Endothelial cell of umbilical vein (primary cell): ENCODE data around the gene KIF25. TPM values are rescaled to one million over a fixed set of nuclear protein-coding genes. Genes with fewer than 3 reads are reported as not detected.

ENCODE experiments used
- BruUV-seq: library from RNA; stranded (reverse); fragments of 400-500 nt; replicated peaks from 2 replicates; lab custom pipeline; 2021; lab: Mats Ljungman, UMichigan
- CTCF ChIA-PET: fragments of 300-600, 350-600 bp; sonication (Branson Sonifier 250); formaldehyde crosslinking; loops from one replicate; lab custom pipeline; 2021; ENCODE audit warnings: antibody characterized with exemption, inconsistent platforms; lab: Charles Lee
- POLR2A ChIA-PET: fragments of 300-600, 350-600 bp; sonication (Branson Sonifier 250); formaldehyde crosslinking; loops from one replicate; lab custom pipeline; 2021; ENCODE audit warnings: antibody characterized with exemption, inconsistent platforms; lab: Charles Lee
- DNase-seq: peaks from one replicate; pipeline ENCODE4 v3.0.0-alpha.2; 2011; ENCODE audit warnings: low read depth, low spot score
- FAIRE-seq: peaks from 2 replicates; lab custom pipeline; 2011; peaks lifted over from hg19 to GRCh38; lab: Jason Lieb, UNC
- H2AFZ ChIP-seq: 2 replicates; pipeline ENCODE4 v1.6.0; 2012; ENCODE audit warnings: low read depth, low read length, control low read depth, inconsistent platforms
- H3K27ac ChIP-seq: 2 replicates; pipeline ENCODE4 v1.5.1; 2011; ENCODE audit warnings: low read depth, mild to moderate bottlenecking, control low read depth, low read length, moderate library complexity; ENCODE audit not compliant: insufficient read depth
- H3K27me3 ChIP-seq, 2 experiments: 2 replicates each; pipeline versions ENCODE4 v1.6.0 to v1.6.1; 2011; ENCODE audit warnings: low read length in 2 of 2, mixed read lengths in 1 of 2; ENCODE audit not compliant: control insufficient read depth in 2 of 2, insufficient read depth in 2 of 2
- H3K36me3 ChIP-seq, 2 experiments: 2 replicates in 1 of 2; 3 replicates in 1 of 2; pipeline ENCODE4 v1.5.1; 2011; ENCODE audit warnings: low read length in 2 of 2, mild to moderate bottlenecking in 1 of 2, moderate library complexity in 1 of 2; ENCODE audit not compliant: control insufficient read depth in 2 of 2, insufficient read depth in 2 of 2; ENCODE audit errors: extremely low read depth in 1 of 2
- H3K4me1 ChIP-seq: 3 replicates; pipeline ENCODE4 v1.5.1; 2011; ENCODE audit warnings: mild to moderate bottlenecking, low read length; ENCODE audit not compliant: control insufficient read depth, insufficient read depth; ENCODE audit errors: extremely low read depth
- H3K4me2 ChIP-seq: 2 replicates; pipeline ENCODE4 v1.6.1; 2011; ENCODE audit warnings: low read length, control low read depth, mixed read lengths; ENCODE audit not compliant: insufficient read depth
- H3K4me3 ChIP-seq, 3 experiments: fragments of 200-600 bp in 1 of 3; sonication (generic), shearing (Covaris generic) in 1 of 3; replicated peaks in 1 of 3; 2 replicates each; pipeline ENCODE4 v1.5.1; 2011 to 2016; ENCODE audit warnings: control low read depth in 3 of 3, low read length in 3 of 3, mild to moderate bottlenecking in 2 of 3, inconsistent platforms in 1 of 3, low read depth in 1 of 3, moderate library complexity in 1 of 3; ENCODE audit not compliant: insufficient read depth in 1 of 3
- H3K79me2 ChIP-seq: 2 replicates; pipeline ENCODE4 v1.6.0; 2012; ENCODE audit warnings: low read length, inconsistent platforms; ENCODE audit not compliant: control insufficient read depth, insufficient read depth
- H3K9ac ChIP-seq: replicated peaks from 2 replicates; pipeline ENCODE3; 2011; ENCODE audit warnings: low read length, control low read depth; ENCODE audit not compliant: insufficient read depth; ENCODE audit errors: extremely low read depth
- H3K9me1 ChIP-seq: replicated peaks from 3 replicates; pipeline ENCODE4 v1.6.0; 2011; ENCODE audit warnings: mild to moderate bottlenecking, low read length; ENCODE audit not compliant: control insufficient read depth, insufficient read depth; ENCODE audit errors: extremely low read depth
- H3K9me3 ChIP-seq: replicated peaks from 2 replicates; pipeline ENCODE4 v1.5.1; 2012; ENCODE audit warnings: low read length, inconsistent platforms; ENCODE audit not compliant: control insufficient read depth, insufficient read depth
- H4K20me1 ChIP-seq: replicated peaks from 2 replicates; pipeline ENCODE3; 2011; ENCODE audit warnings: mild to moderate bottlenecking, low read length; ENCODE audit not compliant: control insufficient read depth, insufficient read depth; ENCODE audit errors: extremely low read depth
- CTCF ChIP-seq, 2 donors: IDR thresholded peaks; 1 replicate in 1 of 2; 2 replicates in 1 of 2; pipeline ENCODE4 v1.5.1; 2011; ENCODE audit warnings: low read length in 2 of 2, mild to moderate bottlenecking in 2 of 2, moderate library complexity in 2 of 2, control low read depth in 1 of 2, inconsistent platforms in 1 of 2, low read depth in 1 of 2; ENCODE audit not compliant: insufficient read depth in 1 of 2; ENCODE audit errors: extremely low read depth in 1 of 2
- EZH2 ChIP-seq: IDR thresholded peaks from 2 replicates; pipeline ENCODE4 v1.6.1; 2012; ENCODE audit warnings: borderline replicate concordance, low read depth, mild to moderate bottlenecking, moderate library complexity, low read length, inconsistent platforms; ENCODE audit not compliant: severe bottlenecking
- FOS ChIP-seq: IDR thresholded peaks from 2 replicates; pipeline ENCODE4 v1.6.1; 2011; ENCODE audit warnings: mild to moderate bottlenecking, low read length, moderate library complexity, borderline replicate concordance; ENCODE audit not compliant: insufficient read depth
- GATA2 ChIP-seq: IDR thresholded peaks from 2 replicates; pipeline ENCODE4 v1.7.0; 2011; ENCODE audit warnings: low read depth, mild to moderate bottlenecking, moderate library complexity, mixed read lengths, low read length; ENCODE audit not compliant: insufficient read length, insufficient read depth
- JUN ChIP-seq: IDR thresholded peaks from 2 replicates; pipeline ENCODE4 v1.6.1; 2011; ENCODE audit warnings: borderline replicate concordance, low read depth; ENCODE audit not compliant: insufficient read length, insufficient read depth
- MAX ChIP-seq: IDR thresholded peaks from 2 replicates; pipeline ENCODE4 v1.6.1; 2011; ENCODE audit not compliant: insufficient read depth, insufficient read length
- MYC ChIP-seq: IDR thresholded peaks from one replicate; pipeline ENCODE4 v1.6.1; 2011; ENCODE audit warnings: mild to moderate bottlenecking, low read depth, low read length
- POLR2A ChIP-seq: IDR thresholded peaks from 2 replicates; pipeline ENCODE4 v1.6.1; 2012; ENCODE audit warnings: low read depth, mild to moderate bottlenecking, control low read depth, low read length
- POLR2AphosphoS5 ChIP-seq: IDR thresholded peaks from 2 replicates; pipeline ENCODE4 v1.6.1; 2012; ENCODE audit warnings: low read depth, mild to moderate bottlenecking, control low read depth, low read length, moderate library complexity; ENCODE audit not compliant: insufficient read depth
- dilution Hi-C: fragments of 300-500 bp; cut with MboI; formaldehyde crosslinking; loops from one replicate; pipeline ENCODE4 v1.15.0; 2019; ENCODE audit warnings: low sequenced_read_pairs; ENCODE audit not compliant: extremely low pct_ligation_motif_present
- intact Hi-C: fragments of 100-400 bp; cut with micrococcal nuclease; formaldehyde crosslinking; loops from one replicate; pipeline ENCODE4 v1.10.0; 2022
- polyA plus RNA-seq, 4 experiments: library from polyadenylated mRNA; depleted of rRNA in 3 of 4; stranded (reverse) in 3 of 4; unstranded in 1 of 4; fragments of >200 nt; gene quantifications; 2 replicates each; pipeline versions ENCODE4 v1.2.1 to v1.2.3, GENCODE V29; 2011 to 2012; ENCODE audit warnings: missing spikeins in 1 of 4
- total RNA-seq: library from RNA; stranded (reverse); gene quantifications from 2 replicates; pipeline ENCODE4 v1.2.3, GENCODE V29; 2021

Gene KIF25
- total and polyA plus RNA-seq, 2 donors (not counting 3 experiments of a cell fraction or from before 2014, with no cell fraction given) = not detected

- Histone ChIP-seq H4K20me1 (no peaks in the 10 kb centered on the region), H2AFZ (no peak overlapping the region), H3K79me2 (no peaks in the 10 kb centered on the region), H3K9me3 (no peaks in the 10 kb centered on the region), H3K4me3 (no peak overlapping the region), H3K9ac (no peak overlapping the region), H3K27ac (no peak overlapping the region), H3K4me1 (peaks cover 8% of the 10 kb centered on the region), H3K4me2 (no peak overlapping the region), H3K9me1 (no peaks in the 10 kb centered on the region), H3K36me3 (peaks cover 3 to 4% of the 10 kb centered on the region in 2 experiments), H3K27me3 (no peaks in the 10 kb centered on the region)
- POLR2A ChIA-PET = no interaction called here
- DNase-seq = no peak
- no TSS peak for BruUV-seq
- CTCF ChIA-PET = no interaction called here
- intact Hi-C loops = no loop called here
- FAIRE-seq = no peak
- dilution Hi-C loops = no loop called here
- TF ChIP-seq POLR2AphosphoS5 = no peak
- TF ChIP-seq MYC = no peak
- TF ChIP-seq FOS = no peak
- no peak for TF ChIP-seq EZH2
- no peak for TF ChIP-seq JUN
- no peak for TF ChIP-seq POLR2A
- TF ChIP-seq GATA2 = no peak
- TF ChIP-seq CTCF (IDR thresholded peaks at IDR 0.05; ENCODE audit: extremely low read depth in 1 of 2, insufficient read depth in 1 of 2, low read depth in 1 of 2, low read length in 2 of 2) = no peak
- no peak for TF ChIP-seq MAX
These were observed 25.3 kb upstream of the KIF25 start for GRCh38 chr6:167972193-167972592.
